CD4-positive, alpha-beta memory T cell (primary cell): ENCODE measurements around the gene CIRBP. TPM values are rescaled to one million over a fixed set of nuclear protein-coding genes. Genes with fewer than 3 reads are reported as not detected.

Experiments used
- CTCF ChIA-PET: fragments of 350-600 bp; sonication (Branson Sonifier 250); formaldehyde crosslinking; loops from one replicate; lab custom pipeline; 2021; ENCODE audit warnings: inconsistent platforms; ENCODE audit not compliant: partially characterized antibody; lab: Charles Lee
- POLR2A ChIA-PET: fragments of 350-600 bp; sonication (Branson Sonifier 250); formaldehyde crosslinking; loops from one replicate; lab custom pipeline; 2021; ENCODE audit not compliant: partially characterized antibody; lab: Charles Lee
- DNase-seq, 5 donors: peaks; one replicate each; pipeline versions ENCODE4 v3.0.0 to v3.0.0-alpha.2; 2020 to 2022; ENCODE audit warnings: mixed read lengths in 1 of 5
- H3K27ac ChIP-seq: one replicate; pipeline ENCODE4 v1.7.0; 2013; ENCODE audit warnings: low read depth, low read length
- H3K27me3 ChIP-seq: 2 replicates; pipeline ENCODE4 v1.7.0; 2013; ENCODE audit warnings: mild to moderate bottlenecking, low read length, moderate library complexity; ENCODE audit not compliant: insufficient read depth
- H3K36me3 ChIP-seq: 2 replicates; pipeline ENCODE4 v1.7.0; 2013; ENCODE audit warnings: mild to moderate bottlenecking, low read length, moderate library complexity; ENCODE audit not compliant: insufficient read depth
- H3K4me1 ChIP-seq: 2 replicates; pipeline ENCODE4 v1.7.0; 2013; ENCODE audit warnings: mild to moderate bottlenecking, low read length, moderate library complexity; ENCODE audit not compliant: insufficient read depth
- H3K4me3 ChIP-seq, 2 donors: one replicate each; pipeline ENCODE4 v1.7.0; 2013; ENCODE audit warnings: low read length in 2 of 2, mild to moderate bottlenecking in 1 of 2
- H3K9me3 ChIP-seq, 2 donors: one replicate each; pipeline ENCODE4 v1.7.0; 2013; ENCODE audit warnings: low read length in 2 of 2, control low read depth in 1 of 2; ENCODE audit not compliant: control insufficient read depth in 1 of 2
- H3K27ac Mint-ChIP-seq, 7 donors: one replicate each; pipeline ENCODE4 v1.8.0; 2020 to 2021; ENCODE audit warnings: mixed read lengths in 7 of 7, mild to moderate bottlenecking in 6 of 7, inconsistent platforms in 3 of 7, moderate library complexity in 3 of 7
- H3K27me3 Mint-ChIP-seq, 2 donors: one replicate each; pipeline ENCODE4 v1.8.0; 2020 to 2021; ENCODE audit warnings: mixed read lengths in 2 of 2
- H3K36me3 Mint-ChIP-seq, 2 donors: one replicate each; pipeline ENCODE4 v1.8.0; 2020 to 2021; ENCODE audit warnings: mixed read lengths in 2 of 2, inconsistent platforms in 1 of 2, mild to moderate bottlenecking in 1 of 2
- H3K4me1 Mint-ChIP-seq, 4 donors: one replicate each; pipeline ENCODE4 v1.8.0; 2020 to 2021; ENCODE audit warnings: mixed read lengths in 4 of 4, mild to moderate bottlenecking in 1 of 4
- H3K4me3 Mint-ChIP-seq, 8 donors: one replicate each; pipeline ENCODE4 v1.8.0; 2020 to 2021; ENCODE audit warnings: mixed read lengths in 8 of 8, mild to moderate bottlenecking in 7 of 8, moderate library complexity in 6 of 8, inconsistent platforms in 3 of 8
- H3K9me3 Mint-ChIP-seq, 8 donors: one replicate each; pipeline ENCODE4 v1.8.0; 2020 to 2021; ENCODE audit warnings: mixed read lengths in 8 of 8, mild to moderate bottlenecking in 5 of 8, inconsistent platforms in 3 of 8, moderate library complexity in 1 of 8
- intact Hi-C: fragments of 100-400 bp; cut with micrococcal nuclease; formaldehyde crosslinking; loops from one replicate; pipeline ENCODE4 v1.15.1; 2023
- polyA plus RNA-seq, 2 donors: library from polyadenylated mRNA; unstranded; fragments of 300-500 nt; fragmentation: Illumina TruSeq; gene quantifications; one replicate each; pipeline ENCODE4 v1.2.3, GENCODE V29; 2021
- total RNA-seq, 2 experiments: library from RNA; stranded (reverse); gene quantifications; one replicate each; pipeline ENCODE4 v1.2.3, GENCODE V29; 2021

Gene CIRBP
- total and polyA plus RNA-seq, 4 experiments from 2014 or later, result 160 to 638 (median 416) TPM

GRCh38 chr19:1291761-1292418, 22.8 kb downstream of the CIRBP start:
- Mint-ChIP-seq H3K27ac (peak overlapping the region in 1 of 7 donors; percentile 56), H3K4me3 (no peak overlapping the region), H3K36me3 (no peaks in the 10 kb centered on the region), H3K27me3 (peaks cover 12 to 19% of the 10 kb centered on the region in 2 donors), H3K9me3 (no peaks in the 10 kb centered on the region), H3K4me1 (no peaks in the 10 kb centered on the region)
- Histone ChIP-seq H3K36me3 (no peaks in the 10 kb centered on the region), H3K27ac (no peak overlapping the region), H3K27me3 (peaks cover 9% of the 10 kb centered on the region), H3K9me3 (no peaks in the 10 kb centered on the region), H3K4me3 (no peak overlapping the region), H3K4me1 (peaks cover 6% of the 10 kb centered on the region)
- ChIA-PET POLR2A (interaction anchor here (0.6 kb wide), 1 partner anchor 456 kb away, joined by 3 read pairs; no protein-coding TSS in a partner anchor), CTCF (no interaction called here)
- DNase-seq, result no peak
- intact Hi-C loops, result loop anchor here (10.0 kb wide), 1 partner anchor 53 kb away; no protein-coding TSS in a partner anchor

- H3K9me3 ChIP-seq, result no peaks in the 10 kb centered on the region
- H3K4me1 ChIP-seq, result peaks cover 6% of the 10 kb centered on the region
- intact Hi-C loops, result loop anchor here (10.0 kb wide), 1 partner anchor 52 kb away; no protein-coding TSS in a partner anchor
- CTCF ChIA-PET, result no interaction called here
- POLR2A ChIA-PET, result no interaction called here
- no peak for DNase-seq
- Mint-ChIP-seq H3K27ac (peak overlapping the region in 1 of 7 donors; percentile 56), H3K4me1 (no peaks in the 10 kb centered on the region), H3K9me3 (no peaks in the 10 kb centered on the region), H3K36me3 (no peaks in the 10 kb centered on the region), H3K27me3 (peaks cover 15 to 19% of the 10 kb centered on the region in 2 donors), H3K4me3 (no peak overlapping the region)
- H3K27ac ChIP-seq, result no peak overlapping the region
- H3K36me3 ChIP-seq, result no peaks in the 10 kb centered on the region
- no peak overlapping the region for H3K4me3 ChIP-seq
- peaks cover 6% of the 10 kb centered on the region for H3K27me3 ChIP-seq
These were observed 23.5 kb downstream of the CIRBP start for GRCh38 chr19:1292419-1293151.

- no peaks in the 10 kb centered on the region for H3K9me3 Mint-ChIP-seq
- intact Hi-C loops, result loop anchor here (10.0 kb wide), 1 partner anchor 51 kb away; no protein-coding TSS in a partner anchor
- no peaks in the 10 kb centered on the region for H3K4me1 Mint-ChIP-seq
- Histone ChIP-seq H3K4me3 (no peak overlapping the region), H3K4me1 (peaks cover 6% of the 10 kb centered on the region), H3K27me3 (peaks cover 6% of the 10 kb centered on the region), H3K27ac (no peak overlapping the region), H3K9me3 (no peaks in the 10 kb centered on the region), H3K36me3 (no peaks in the 10 kb centered on the region)
- ChIA-PET POLR2A (no interaction called here), CTCF (no interaction called here)
- no peak for DNase-seq
- peaks cover 14 to 15% of the 10 kb centered on the region in 2 donors for H3K27me3 Mint-ChIP-seq
- H3K27ac Mint-ChIP-seq, result no peak overlapping the region
- H3K36me3 Mint-ChIP-seq, result no peaks in the 10 kb centered on the region
- H3K4me3 Mint-ChIP-seq, result no peak overlapping the region
These were observed 24.9 kb downstream of the CIRBP start for GRCh38 chr19:1293782-1294604.

GRCh38 chr19:1294688-1295087, 25.6 kb downstream of the CIRBP start:
- ChIA-PET POLR2A (no interaction called here), CTCF (no interaction called here)
- Mint-ChIP-seq H3K27me3 (peaks cover 12 to 13% of the 10 kb centered on the region in 2 donors), H3K4me3 (peak overlapping the region in 1 of 8 donors; percentile 36), H3K4me1 (no peaks in the 10 kb centered on the region), H3K36me3 (no peaks in the 10 kb centered on the region), H3K9me3 (no peaks in the 10 kb centered on the region), H3K27ac (peak overlapping the region in 1 of 7 donors; percentile 46)
- intact Hi-C loops, result loop anchor here (10.0 kb wide), 1 partner anchor 50 kb away; no protein-coding TSS in a partner anchor
- peaks cover 6% of the 10 kb centered on the region for H3K27me3 ChIP-seq
- H3K4me3 ChIP-seq, result no peak overlapping the region
- H3K27ac ChIP-seq, result no peak overlapping the region
- no peaks in the 10 kb centered on the region for H3K36me3 ChIP-seq
- peaks cover 6% of the 10 kb centered on the region for H3K4me1 ChIP-seq
- DNase-seq, result no peak
- H3K9me3 ChIP-seq, result no peaks in the 10 kb centered on the region

- Histone ChIP-seq H3K36me3 (no peaks in the 10 kb centered on the region), H3K27ac (no peak overlapping the region), H3K4me3 (no peak overlapping the region), H3K27me3 (peaks cover 6% of the 10 kb centered on the region), H3K4me1 (peaks cover 6% of the 10 kb centered on the region), H3K9me3 (no peaks in the 10 kb centered on the region)
- intact Hi-C loops, result loop anchor here (10.0 kb wide), 1 partner anchor 49 kb away; no protein-coding TSS in a partner anchor
- CTCF ChIA-PET, result no interaction called here
- POLR2A ChIA-PET, result interaction anchor here (0.6 kb wide), 1 partner anchor 1686 kb away, joined by 3 read pairs; no protein-coding TSS in a partner anchor
- Mint-ChIP-seq H3K4me3 (peak overlapping the region in 1 of 8 donors; percentile 17), H3K27me3 (peaks cover 12 to 13% of the 10 kb centered on the region in 2 donors), H3K4me1 (no peaks in the 10 kb centered on the region), H3K36me3 (no peaks in the 10 kb centered on the region), H3K9me3 (no peaks in the 10 kb centered on the region), H3K27ac (no peak overlapping the region)
- DNase-seq, result no peak
These were observed 26.3 kb downstream of the CIRBP start for GRCh38 chr19:1295169-1296012.

GRCh38 chr19:1296078-1296477, 26.9 kb downstream of the CIRBP start:
- no peak overlapping the region for H3K27ac ChIP-seq
- Mint-ChIP-seq H3K36me3 (no peaks in the 10 kb centered on the region), H3K4me3 (no peak overlapping the region), H3K4me1 (no peaks in the 10 kb centered on the region), H3K9me3 (no peaks in the 10 kb centered on the region), H3K27ac (no peak overlapping the region), H3K27me3 (peaks cover 12 to 13% of the 10 kb centered on the region in 2 donors)
- H3K27me3 ChIP-seq, result peaks cover 6% of the 10 kb centered on the region
- CTCF ChIA-PET, result no interaction called here
- POLR2A ChIA-PET, result interaction anchor here (0.6 kb wide), 1 partner anchor 1685 kb away, joined by 3 read pairs; no protein-coding TSS in a partner anchor
- H3K36me3 ChIP-seq, result no peaks in the 10 kb centered on the region
- intact Hi-C loops, result loop anchor here (10.0 kb wide), 1 partner anchor 49 kb away; no protein-coding TSS in a partner anchor
- peaks cover 6% of the 10 kb centered on the region for H3K4me1 ChIP-seq
- H3K4me3 ChIP-seq, result no peak overlapping the region
- no peaks in the 10 kb centered on the region for H3K9me3 ChIP-seq
- DNase-seq, result no peak
